Stomach (tissue), 9 donors: ENCODE results near the gene SIRPD. TPM values are rescaled to one million over a fixed set of nuclear protein-coding genes. Genes with fewer than 3 reads are reported as not detected.

ENCODE experiments used
- DNase-seq, 2 donors: peaks; one replicate each; pipeline versions ENCODE4 v3.0.0 to v3.0.0-alpha.2; 2013 to 2019
- H3K27ac ChIP-seq, 5 donors: fragments of 200-600 bp in 4 of 5; sonication (generic) in 4 of 5; one replicate each; pipeline ENCODE4 v1.5.1; 2013 to 2019; ENCODE audit warnings: mild to moderate bottlenecking in 1 of 5, moderate library complexity in 1 of 5
- H3K27me3 ChIP-seq, 3 donors: fragments of 200-600 bp; sonication (generic); one replicate each; pipeline ENCODE4 v1.5.1; 2017 to 2019; ENCODE audit warnings: mixed run types in 1 of 3
- H3K36me3 ChIP-seq, 4 donors: fragments of 200-600 bp; sonication (generic); 1 replicate in 3 of 4; 2 replicates in 1 of 4; pipeline ENCODE4 v1.5.1; 2016 to 2019
- H3K4me1 ChIP-seq, 4 donors: fragments of 200-600 bp; sonication (generic); one replicate each; pipeline ENCODE4 v1.5.1; 2016 to 2019
- H3K4me3 ChIP-seq, 4 donors: fragments of 200-600 bp; sonication (generic) in 3 of 4; one replicate each; pipeline ENCODE4 v1.5.1; 2016 to 2019; ENCODE audit warnings: mild to moderate bottlenecking in 1 of 4
- H3K9me3 ChIP-seq, 4 donors: fragments of 200-600 bp; sonication (generic); one replicate each; pipeline ENCODE4 v1.5.1; 2016 to 2019
- EP300 ChIP-seq: sonication (generic); formaldehyde crosslinking; IDR thresholded peaks from one replicate; pipeline ENCODE4 v1.6.1; 2017; ENCODE audit warnings: antibody characterized with exemption
- POLR2A ChIP-seq, 4 donors: fragments of 450-650 bp; IDR thresholded peaks; one replicate each; pipeline ENCODE4 v1.6.1; 2016; ENCODE audit warnings: antibody characterized with exemption in 4 of 4, control low read depth in 2 of 4, mild to moderate bottlenecking in 1 of 4, moderate library complexity in 1 of 4
- POLR2AphosphoS5 ChIP-seq, 3 donors: sonication (generic); formaldehyde crosslinking; IDR thresholded peaks; one replicate each; pipeline ENCODE4 v1.6.1; 2016; ENCODE audit warnings: antibody characterized with exemption in 3 of 3
- WGBS, 5 donors: extraction: QIAGEN DNeasy Blood & Tissue Kit in 3 of 5; methylation state at CpG; one replicate each; pipeline versions ENCODE4 v1.1.5 to v1.1.7; 2013 to 2018; 5-methylcytosine and 5-hydroxymethylcytosine counted together
- intact Hi-C: fragments of 100-400 bp; cut with DNase I; formaldehyde crosslinking; loops from one replicate; pipeline ENCODE4 v1.15.1; 2023; ENCODE audit warnings: low total_unique reads
- polyA plus RNA-seq, 3 donors: library from polyadenylated mRNA; stranded (reverse); fragments of 200-250 nt; gene quantifications; one replicate each; pipeline ENCODE4 v1.2.3, GENCODE V29; 2013
- total RNA-seq, 5 donors: library from RNA; depleted of rRNA; stranded (reverse); fragments of >200 nt; gene quantifications; one replicate each; pipeline versions ENCODE4 v1.1.0 to v1.2.3, GENCODE V29; 2014 to 2016
- TF ChIP-seq, protein P1 (sequence below), 7 experiments: fragments of 450-650 bp in 4 of 7; fragments of 200-600 bp in 3 of 7; sonication (generic) in 3 of 7; IDR thresholded peaks; one replicate each; pipeline ENCODE4 v1.5.1; 2016 to 2019; ENCODE audit warnings: antibody characterized with exemption in 7 of 7, control low read depth in 2 of 7, mild to moderate bottlenecking in 1 of 7
- donor health status: healthy with polysubstance abuse.
- donor health status: Bipolar disorder and iron deficiency.
- donor health status: healthy.

The SIRPD gene
- total and polyA plus RNA-seq, 8 donors, result 0.45 TPM; not detected in 7

DNA sequence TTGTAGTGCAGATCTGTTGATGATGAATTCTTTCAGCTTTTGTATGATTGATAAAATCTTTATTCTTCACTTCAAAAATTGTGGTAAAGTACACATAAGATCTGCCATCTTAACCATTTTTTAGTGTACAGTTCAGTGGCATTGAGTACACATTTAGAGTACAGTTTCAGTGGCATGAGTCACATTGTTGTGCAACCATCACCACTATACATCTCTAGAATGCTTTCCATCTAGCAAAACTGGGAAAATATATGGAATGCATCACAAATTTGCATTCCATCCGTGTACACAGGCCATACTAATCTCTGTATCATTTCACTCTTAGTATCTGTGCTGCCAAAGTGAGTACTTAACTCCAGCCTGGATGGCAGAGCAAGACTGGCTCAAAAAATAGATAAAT lies 28.7 kb downstream of the SIRPD start:
- DNase-seq, result no peak
- Histone ChIP-seq H3K9me3 (peaks cover 0 to 3% (median 0%) of the 10 kb centered on the region in 4 donors), H3K4me1 (no peaks in the 10 kb centered on the region), H3K36me3 (no peaks in the 10 kb centered on the region), H3K27ac (no peak overlapping the region), H3K27me3 (peaks cover 0 to 9% (median 0%) of the 10 kb centered on the region in 3 donors), H3K4me3 (no peak overlapping the region)
- TF ChIP-seq, protein P1, sequence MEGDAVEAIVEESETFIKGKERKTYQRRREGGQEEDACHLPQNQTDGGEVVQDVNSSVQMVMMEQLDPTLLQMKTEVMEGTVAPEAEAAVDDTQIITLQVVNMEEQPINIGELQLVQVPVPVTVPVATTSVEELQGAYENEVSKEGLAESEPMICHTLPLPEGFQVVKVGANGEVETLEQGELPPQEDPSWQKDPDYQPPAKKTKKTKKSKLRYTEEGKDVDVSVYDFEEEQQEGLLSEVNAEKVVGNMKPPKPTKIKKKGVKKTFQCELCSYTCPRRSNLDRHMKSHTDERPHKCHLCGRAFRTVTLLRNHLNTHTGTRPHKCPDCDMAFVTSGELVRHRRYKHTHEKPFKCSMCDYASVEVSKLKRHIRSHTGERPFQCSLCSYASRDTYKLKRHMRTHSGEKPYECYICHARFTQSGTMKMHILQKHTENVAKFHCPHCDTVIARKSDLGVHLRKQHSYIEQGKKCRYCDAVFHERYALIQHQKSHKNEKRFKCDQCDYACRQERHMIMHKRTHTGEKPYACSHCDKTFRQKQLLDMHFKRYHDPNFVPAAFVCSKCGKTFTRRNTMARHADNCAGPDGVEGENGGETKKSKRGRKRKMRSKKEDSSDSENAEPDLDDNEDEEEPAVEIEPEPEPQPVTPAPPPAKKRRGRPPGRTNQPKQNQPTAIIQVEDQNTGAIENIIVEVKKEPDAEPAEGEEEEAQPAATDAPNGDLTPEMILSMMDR (IDR thresholded peaks at IDR 0.05), result no peak
- TF ChIP-seq EP300 (no peak), POLR2AphosphoS5 (IDR thresholded peaks at IDR 0.05) (no peak), POLR2A (IDR thresholded peaks at IDR 0.05) (no peak)
- intact Hi-C loops, result no loop called here
- 20 to 45% (median 34%) methylated on average over 1 of the region's 1 CpG for WGBS, 5 donors

DNA sequence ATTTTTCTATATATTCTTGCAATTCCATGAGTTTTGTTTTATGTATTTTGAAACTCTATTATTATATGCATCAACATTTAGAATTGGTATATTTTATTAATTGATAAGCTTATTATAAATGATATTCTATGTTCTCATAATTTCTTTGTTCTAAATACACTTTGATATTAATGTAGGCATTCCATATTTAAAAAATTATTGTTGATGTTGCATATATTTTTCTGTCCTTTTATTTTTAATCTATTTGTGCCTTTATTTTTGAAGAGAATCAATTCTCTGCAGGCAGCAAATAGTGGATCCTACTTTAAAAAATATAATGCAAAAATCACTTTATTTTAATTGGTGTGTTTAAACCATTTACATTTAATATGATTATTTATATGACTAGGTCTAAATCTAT lies 29.6 kb downstream of the SIRPD start:
- TF ChIP-seq, protein P1 (IDR thresholded peaks at IDR 0.05), result no peak
- no peak for TF ChIP-seq POLR2A (IDR thresholded peaks at IDR 0.05)
- TF ChIP-seq POLR2AphosphoS5 (IDR thresholded peaks at IDR 0.05), result no peak
- TF ChIP-seq EP300, result no peak
- intact Hi-C loops, result no loop called here
- Histone ChIP-seq H3K27me3 (peaks cover 0 to 2% (median 0%) of the 10 kb centered on the region in 3 donors), H3K27ac (no peak overlapping the region), H3K4me3 (no peak overlapping the region), H3K4me1 (no peaks in the 10 kb centered on the region), H3K9me3 (peaks cover 0 to 3% (median 0%) of the 10 kb centered on the region in 4 donors), H3K36me3 (no peaks in the 10 kb centered on the region)
- no peak for DNase-seq

DNA sequence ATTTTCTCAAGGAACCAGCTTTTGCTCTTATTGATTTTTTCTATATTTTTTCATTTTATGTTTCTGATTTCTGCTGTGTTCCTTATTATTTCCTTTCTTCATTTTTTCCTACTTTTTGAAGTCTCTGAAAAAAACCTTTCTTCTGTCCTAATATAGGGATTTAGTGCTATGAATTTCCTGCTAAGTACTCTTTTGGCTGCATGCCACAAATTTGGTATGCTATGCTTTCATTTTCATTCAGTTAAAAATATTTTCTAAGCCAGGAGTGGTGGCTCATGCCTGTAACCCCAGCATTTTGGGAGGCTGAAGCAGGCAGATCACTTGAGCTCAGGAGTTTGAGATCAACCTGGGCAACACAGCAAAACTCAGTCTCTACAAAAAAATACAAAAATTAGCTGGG lies 30.6 kb downstream of the SIRPD start:
- H3K9me3 ChIP-seq, result peaks cover 0 to 3% (median 0%) of the 10 kb centered on the region in 4 donors
- H3K27me3 ChIP-seq, result no peaks in the 10 kb centered on the region
- no peak for DNase-seq
- intact Hi-C loops, result no loop called here
- H3K36me3 ChIP-seq, result no peaks in the 10 kb centered on the region
- TF ChIP-seq EP300 (no peak), POLR2A (IDR thresholded peaks at IDR 0.05) (no peak), POLR2AphosphoS5 (IDR thresholded peaks at IDR 0.05) (no peak)
- TF ChIP-seq, protein P1 (IDR thresholded peaks at IDR 0.05), result no peak
- no peaks in the 10 kb centered on the region for H3K4me1 ChIP-seq
- no peak overlapping the region for H3K4me3 ChIP-seq
- H3K27ac ChIP-seq, result no peak overlapping the region

DNA sequence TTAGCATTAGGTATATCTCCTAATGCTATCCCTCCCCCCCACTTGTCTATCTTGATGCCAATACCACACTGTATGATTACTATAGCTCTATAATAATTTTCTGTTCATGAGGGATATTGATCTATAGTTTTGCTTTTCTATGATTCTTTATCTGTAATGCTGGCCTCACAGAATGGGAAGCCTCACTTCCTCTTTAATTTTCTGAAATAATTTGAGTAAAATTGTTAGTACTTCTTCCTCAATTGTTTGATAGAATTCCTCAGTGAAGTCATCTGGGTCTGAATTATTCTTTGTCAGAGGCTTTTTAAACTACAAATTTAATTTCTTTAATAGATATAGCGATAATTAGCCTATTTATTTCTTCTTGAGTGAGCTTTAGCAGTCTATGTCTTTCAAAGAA lies 31.2 kb downstream of the SIRPD start:
- Histone ChIP-seq H3K4me1 (no peaks in the 10 kb centered on the region), H3K27ac (no peak overlapping the region), H3K9me3 (peaks cover 0 to 3% (median 0%) of the 10 kb centered on the region in 4 donors), H3K27me3 (no peaks in the 10 kb centered on the region), H3K36me3 (no peaks in the 10 kb centered on the region), H3K4me3 (no peak overlapping the region)
- WGBS, 5 donors, result 67 to 88% (median 78%) methylated on average over 1 of the region's 1 CpG
- no peak for DNase-seq
- intact Hi-C loops, result no loop called here
- TF ChIP-seq, protein P1 (IDR thresholded peaks at IDR 0.05), result no peak
- TF ChIP-seq POLR2A (IDR thresholded peaks at IDR 0.05) (no peak), EP300 (no peak), POLR2AphosphoS5 (IDR thresholded peaks at IDR 0.05) (no peak)
